Stimulated activated naive CD8-positive, alpha-beta T cell treated with anti-CD3 and anti-CD28 coated beads, Interleukin-15, Interleukin-2, amounts not matched to agents 100 U/mL and 50 U/mL, for 24 hours (primary cell): ENCODE data around the gene RGL4.

Experiments
- ATAC-seq: fragments of 150-1000 bp; cut with Tn5 transposase; one replicate; pipeline ENCODE4 v1.10.0; 2021
- DNase-seq: peaks from one replicate; pipeline ENCODE4 v3.0.0; 2021

RGL4 gene

GRCh38 chr22:23681026-23681809, 9.6 kb upstream of the RGL4 start:
- DNase-seq (no peak), ATAC-seq (no peak)

- DNase-seq (no peak), ATAC-seq (no peak)
Observed at GRCh38 chr22:23682077-23682476, 8.7 kb upstream of the RGL4 start.

DNA sequence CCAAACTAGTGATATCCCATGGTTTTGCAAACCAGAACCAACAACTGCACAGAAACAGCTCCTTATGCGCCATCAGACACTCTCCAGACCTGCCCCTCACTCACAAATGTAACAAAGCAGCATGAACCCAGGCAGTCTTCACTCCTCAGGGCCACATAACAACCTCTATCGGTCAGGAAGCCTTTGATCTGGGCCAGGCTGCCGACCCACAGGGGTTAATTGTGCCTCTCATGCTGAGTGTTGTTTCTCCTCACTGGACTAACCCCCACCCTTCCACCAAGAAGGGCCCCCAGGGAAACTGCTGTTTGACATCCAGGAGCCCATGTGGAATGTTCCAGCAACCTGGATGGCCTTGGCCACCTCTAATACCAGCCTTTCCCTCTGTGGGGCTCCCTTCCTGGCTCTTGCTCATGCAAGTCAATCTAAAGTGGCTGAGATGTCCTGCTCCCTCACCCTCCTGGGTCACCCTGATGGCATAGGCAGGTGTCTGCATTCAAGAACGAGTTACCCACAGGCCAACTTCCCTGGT, 7.9 kb upstream of the RGL4 start:
- no peak for DNase-seq
- no peak for ATAC-seq

DNA sequence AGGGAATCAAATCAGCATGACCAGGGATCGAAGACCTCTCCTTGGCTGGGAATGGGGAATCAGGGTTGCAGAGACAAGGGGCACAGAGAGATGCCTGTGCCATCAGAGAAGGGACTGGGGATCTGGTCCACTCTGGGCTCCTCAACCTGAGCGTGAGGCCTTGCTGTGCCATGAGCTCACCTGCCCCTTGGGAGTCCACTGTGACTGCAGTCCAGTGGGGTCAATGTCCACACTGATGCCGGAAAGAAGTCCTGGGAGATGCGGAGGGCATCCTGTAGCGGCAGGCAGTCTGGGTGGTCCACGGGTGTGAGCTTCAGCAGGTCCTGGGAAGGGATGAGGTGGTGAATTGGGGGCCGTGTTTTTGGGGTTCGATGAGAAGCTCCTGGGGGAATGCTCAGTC, 7.3 kb upstream of the RGL4 start:
- no peak for DNase-seq
- ATAC-seq: no peak

DNA sequence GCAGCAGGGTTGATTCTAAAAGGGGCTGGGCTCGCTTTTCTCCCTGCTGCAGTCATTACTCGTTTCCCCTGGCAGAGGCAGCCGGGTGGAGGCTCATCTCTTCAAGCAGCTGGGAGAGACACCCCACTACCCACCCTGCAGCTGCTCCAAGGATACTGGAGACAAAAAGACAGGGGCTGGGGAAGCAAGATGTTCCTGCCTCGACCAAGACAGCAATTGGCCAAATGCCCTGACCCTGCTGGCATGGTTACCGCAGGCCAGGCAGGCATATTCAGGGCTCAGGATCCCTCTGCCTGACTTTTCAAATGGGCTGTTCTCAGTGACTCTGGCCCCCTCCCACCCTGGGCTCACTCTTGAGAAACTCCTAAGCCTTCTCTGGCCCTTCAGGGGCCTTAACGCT, 6.8 kb upstream of the RGL4 start:
- DNase-seq: no peak
- no peak for ATAC-seq

DNA sequence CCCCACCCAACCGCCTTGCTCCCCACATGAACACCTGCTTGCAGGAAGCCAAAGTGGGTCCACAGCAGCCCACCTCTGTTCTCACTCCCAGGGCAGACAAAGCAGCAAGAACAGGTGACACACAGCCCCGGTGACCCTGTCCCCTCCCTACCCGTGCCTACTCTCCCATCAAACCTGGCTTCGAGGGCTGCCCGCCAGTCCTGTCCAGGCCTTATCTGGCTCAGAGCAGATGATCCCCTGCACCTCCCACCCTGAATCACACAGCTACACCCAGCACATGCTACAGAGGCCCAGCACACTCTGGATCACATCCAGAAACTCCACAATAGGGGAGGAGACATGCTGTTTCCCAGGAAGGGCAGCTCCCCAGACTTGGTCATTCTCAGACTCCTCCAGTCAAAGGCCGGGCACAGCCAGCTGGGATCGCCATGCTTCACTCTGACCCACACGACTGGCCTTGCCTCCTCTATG, 6.2 kb upstream of the RGL4 start:
- no peak for DNase-seq
- no peak for ATAC-seq

DNA sequence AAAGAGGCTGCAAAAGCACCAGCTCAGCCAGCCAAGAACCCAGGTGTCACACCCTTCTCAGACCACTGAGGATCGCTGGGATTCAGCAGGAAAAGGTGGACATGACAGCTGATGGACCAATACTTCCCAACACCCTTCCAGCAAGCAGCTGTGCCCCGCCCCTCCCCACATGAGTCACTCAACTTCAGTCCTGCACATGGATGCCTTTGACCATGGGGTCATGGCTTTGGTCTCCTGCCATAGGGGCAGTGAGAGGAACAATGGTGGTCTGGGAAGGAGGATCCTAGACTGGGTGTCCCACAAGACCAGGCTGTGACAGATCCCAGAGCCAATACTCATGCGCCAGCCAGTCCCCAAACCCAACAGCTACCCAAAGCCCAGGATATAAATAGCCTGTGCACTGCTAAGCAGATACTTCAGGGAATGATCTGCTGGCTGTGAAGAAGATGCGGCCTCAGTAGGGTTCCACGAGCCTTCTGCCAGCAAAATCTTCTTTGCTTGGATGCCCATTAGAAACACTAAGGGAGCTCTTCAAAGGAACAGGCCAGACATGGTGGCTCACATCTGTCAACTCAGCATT, 5.5 kb upstream of the RGL4 start:
- DNase-seq: no peak
- ATAC-seq: no peak

DNA sequence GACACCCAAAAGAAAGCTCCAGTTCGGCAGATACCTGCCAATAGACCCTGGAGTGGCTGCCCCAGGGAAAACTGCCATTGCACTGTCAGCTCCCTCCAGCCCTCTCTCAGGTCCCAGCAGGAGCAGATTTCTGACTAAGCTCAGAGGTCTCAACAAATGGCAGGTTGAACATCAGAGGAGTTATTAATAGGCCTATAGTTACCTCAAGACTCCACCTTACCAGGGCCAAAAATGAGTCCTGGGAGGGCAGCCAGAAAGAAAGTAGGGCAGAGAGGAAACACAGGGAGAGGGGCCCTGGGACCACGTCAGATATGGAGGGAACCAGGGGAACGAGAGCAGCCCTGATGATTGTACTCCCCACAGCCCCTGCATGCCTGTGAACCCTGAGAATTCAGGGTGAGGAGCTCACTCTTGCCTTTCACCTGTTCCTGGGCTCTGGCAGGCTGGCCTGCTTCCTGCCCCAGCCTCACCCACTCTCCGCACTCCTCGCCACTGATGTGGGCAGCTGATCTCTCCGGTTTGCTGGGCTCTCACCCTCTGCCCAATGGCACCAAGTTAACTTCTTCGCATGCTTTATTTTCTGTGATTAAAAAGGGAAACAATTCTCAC, 4.3 kb upstream of the RGL4 start:
- ATAC-seq: no peak
- DNase-seq: no peak

DNA sequence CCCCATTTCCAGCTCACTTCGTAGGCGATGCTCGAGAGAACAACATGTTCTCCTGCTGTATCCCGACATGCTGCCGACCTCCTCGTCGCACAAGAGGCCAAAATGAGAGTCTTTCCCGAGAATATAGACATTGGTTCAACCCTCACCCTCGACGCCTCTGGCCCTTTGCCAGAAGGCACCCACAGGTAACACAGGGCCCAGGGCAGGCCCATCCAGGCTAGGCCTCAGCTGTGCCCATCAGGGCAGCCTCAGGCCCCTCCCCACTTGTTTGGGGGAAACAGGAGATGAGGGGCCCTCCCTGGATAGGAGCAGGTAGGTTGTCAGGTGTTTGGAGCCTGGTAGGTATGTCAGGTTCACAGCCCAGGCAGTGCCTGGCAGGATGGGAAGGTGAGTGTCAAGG, 2.7 kb upstream of the RGL4 start:
- no peak for ATAC-seq
- DNase-seq: no peak

DNA sequence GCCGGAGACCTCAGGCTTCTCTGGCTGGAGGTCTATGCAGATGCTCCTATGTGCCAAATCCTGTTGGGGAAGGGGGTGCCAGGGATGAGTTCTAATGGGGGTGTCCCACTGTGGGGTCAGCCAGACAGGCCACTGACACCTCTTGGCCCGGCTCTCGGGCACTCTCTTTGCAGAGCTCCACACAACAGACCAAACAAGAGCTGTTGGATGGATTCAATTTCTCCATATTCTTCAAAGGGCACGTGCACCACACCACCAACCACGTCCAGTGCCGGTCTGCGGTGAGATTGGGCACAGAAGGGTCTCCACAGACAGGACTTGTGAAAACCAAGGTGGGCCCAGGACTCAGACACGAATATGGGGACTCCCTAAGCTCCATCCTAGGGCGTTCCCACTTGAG, 2.2 kb upstream of the RGL4 start:
- no peak for DNase-seq
- no peak for ATAC-seq

- no peak for DNase-seq
- no peak for ATAC-seq
Observed at GRCh38 chr22:23689414-23689813, 1.4 kb upstream of the RGL4 start.

GRCh38 chr22:23691748-23692423, 1.1 kb downstream of the RGL4 start:
- ATAC-seq: no peak

GRCh38 chr22:23692598-23693291, 1.9 kb downstream of the RGL4 start:
- ATAC-seq: no peak
- no peak for DNase-seq

More at GRCh38 chr22:23691748-23692423, 1.1 kb downstream of the RGL4 start:
- DNase-seq: no peak

DNA sequence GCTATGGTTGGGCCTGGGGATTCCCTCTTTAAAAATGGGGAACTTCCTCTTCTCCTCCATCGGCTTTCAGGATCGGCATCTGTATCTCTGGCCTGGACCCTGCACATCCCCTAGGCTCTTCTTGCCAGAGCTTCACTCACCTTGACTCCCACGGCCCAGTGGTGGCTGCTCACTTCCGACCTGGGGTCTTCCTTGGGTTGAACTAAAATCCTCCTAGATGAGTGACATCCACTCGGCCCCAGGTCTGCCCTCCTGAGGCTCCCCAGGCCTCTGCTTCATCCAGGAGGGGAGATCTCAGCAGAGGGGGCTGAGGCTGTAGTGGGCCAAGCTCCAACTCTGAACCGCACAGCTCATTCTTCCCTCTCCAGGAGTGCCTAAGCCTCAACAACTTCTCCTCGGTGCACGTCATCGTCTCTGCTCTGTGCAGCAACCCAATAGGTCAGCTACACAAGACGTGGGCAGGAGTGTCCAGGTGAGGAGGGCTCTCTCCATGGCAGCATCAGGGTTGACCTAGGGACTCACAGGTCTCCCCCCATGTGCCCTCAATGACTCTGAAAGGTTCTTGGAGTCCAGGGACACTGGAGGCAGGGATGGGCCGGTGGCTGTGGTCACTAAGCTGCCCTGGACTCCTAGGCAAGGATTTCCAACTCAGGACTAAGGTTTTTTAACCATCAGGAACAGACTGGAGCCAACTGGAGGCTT, 3.3 kb downstream of the RGL4 start:
- DNase-seq: no peak

GRCh38 chr22:23695141-23695540, 4.3 kb downstream of the RGL4 start:
- DNase-seq (no peak), ATAC-seq (no peak)

More for the DNA sequence above, 3.3 kb downstream of the RGL4 start:
- ATAC-seq: no peak

- peak; percentile 1 for ATAC-seq
- no peak for DNase-seq
Observed at GRCh38 chr22:23695571-23696325, 4.9 kb downstream of the RGL4 start.

DNA sequence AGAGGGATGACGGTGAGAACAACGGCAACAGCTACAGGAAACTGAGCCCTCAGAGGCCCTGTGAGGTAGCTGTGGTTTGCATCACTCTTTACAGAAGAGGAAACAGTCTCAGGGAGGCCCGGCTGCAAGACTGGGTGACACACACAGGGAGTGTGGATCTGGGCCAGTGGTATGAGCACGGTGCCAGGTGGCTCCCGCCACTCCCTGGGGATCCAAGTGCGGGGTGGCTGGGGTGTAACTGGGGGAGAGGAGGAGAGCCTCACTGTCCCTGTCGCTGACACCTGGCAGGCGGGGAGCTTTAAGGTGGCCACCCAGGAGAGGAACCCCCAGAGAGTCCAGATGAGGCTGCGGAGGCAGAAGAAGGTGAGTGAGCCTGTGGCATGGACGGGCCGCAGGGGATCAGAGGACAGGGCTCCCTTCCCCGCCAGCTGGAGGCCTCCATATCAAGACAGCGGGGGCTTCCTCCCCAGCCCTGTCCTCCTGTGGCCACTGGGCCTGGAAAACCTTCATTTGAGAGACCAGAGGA, 5.6 kb downstream of the RGL4 start:
- DNase-seq: peak; percentile 76
- ATAC-seq: peak; percentile 99

GRCh38 chr22:23697031-23697970, 6.5 kb downstream of the RGL4 start:
- DNase-seq (no peak), ATAC-seq (no peak)

GRCh38 chr22:23698094-23698493, 7.3 kb downstream of the RGL4 start:
- DNase-seq: no peak
- ATAC-seq: no peak
